Thyroid gland (tissue), 4 donors: ENCODE results near the gene PKM.

Experiments used
- POLR2A ChIP-seq, 2 donors: fragments of 450-650 bp; IDR thresholded peaks; one replicate each; pipeline ENCODE4 v1.6.1; 2017; ENCODE audit warnings: antibody characterized with exemption in 2 of 2, mild to moderate bottlenecking in 2 of 2, moderate library complexity in 1 of 2
- TF ChIP-seq, protein P1 (sequence below), 6 experiments: fragments of 200-600 bp in 3 of 6; fragments of 450-650 bp in 3 of 6; sonication (generic) in 3 of 6; IDR thresholded peaks; one replicate each; pipeline ENCODE4 v1.5.1; 2016 to 2019; ENCODE audit warnings: antibody characterized with exemption in 6 of 6, mild to moderate bottlenecking in 2 of 6, inconsistent platforms in 1 of 6, moderate library complexity in 1 of 6

DNA sequence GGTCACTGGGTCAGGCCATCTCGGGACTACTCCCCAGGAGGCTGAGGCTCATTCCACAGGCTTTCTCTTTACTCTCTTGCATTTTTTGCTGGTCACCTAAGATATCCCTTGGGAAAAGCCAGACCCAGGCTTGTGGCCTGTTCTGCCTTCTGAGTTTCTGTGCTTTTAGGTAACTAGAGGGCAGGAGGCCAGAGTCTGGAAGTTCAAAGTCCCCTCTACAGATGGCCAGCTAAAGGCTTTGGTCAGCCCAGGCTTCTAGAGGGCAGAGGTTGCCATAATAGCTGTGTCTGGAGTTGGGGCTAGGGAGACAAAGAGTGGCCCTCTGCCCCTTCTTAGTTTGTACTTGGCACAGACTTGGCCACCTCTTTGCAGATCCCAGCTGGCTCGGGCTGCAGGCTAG, 49.8 kb upstream of the PKM start:
- TF ChIP-seq, protein P1, sequence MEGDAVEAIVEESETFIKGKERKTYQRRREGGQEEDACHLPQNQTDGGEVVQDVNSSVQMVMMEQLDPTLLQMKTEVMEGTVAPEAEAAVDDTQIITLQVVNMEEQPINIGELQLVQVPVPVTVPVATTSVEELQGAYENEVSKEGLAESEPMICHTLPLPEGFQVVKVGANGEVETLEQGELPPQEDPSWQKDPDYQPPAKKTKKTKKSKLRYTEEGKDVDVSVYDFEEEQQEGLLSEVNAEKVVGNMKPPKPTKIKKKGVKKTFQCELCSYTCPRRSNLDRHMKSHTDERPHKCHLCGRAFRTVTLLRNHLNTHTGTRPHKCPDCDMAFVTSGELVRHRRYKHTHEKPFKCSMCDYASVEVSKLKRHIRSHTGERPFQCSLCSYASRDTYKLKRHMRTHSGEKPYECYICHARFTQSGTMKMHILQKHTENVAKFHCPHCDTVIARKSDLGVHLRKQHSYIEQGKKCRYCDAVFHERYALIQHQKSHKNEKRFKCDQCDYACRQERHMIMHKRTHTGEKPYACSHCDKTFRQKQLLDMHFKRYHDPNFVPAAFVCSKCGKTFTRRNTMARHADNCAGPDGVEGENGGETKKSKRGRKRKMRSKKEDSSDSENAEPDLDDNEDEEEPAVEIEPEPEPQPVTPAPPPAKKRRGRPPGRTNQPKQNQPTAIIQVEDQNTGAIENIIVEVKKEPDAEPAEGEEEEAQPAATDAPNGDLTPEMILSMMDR (IDR thresholded peaks at IDR 0.05), result no peak
- no peak for TF ChIP-seq POLR2A (IDR thresholded peaks at IDR 0.05)
